Activated CD4-positive, alpha-beta T cell treated with anti-CD3 and anti-CD28 coated beads for 24 hours (primary cell): ENCODE results near the gene C6orf15.
A peak's percentile ranks its signal among the peaks of the same experiment; 100 is the strongest.

ENCODE experiments used
- DNase-seq, 2 donors: peaks; one replicate each; pipeline ENCODE4 v3.0.0-alpha.2; 2020; ENCODE audit warnings: low read depth in 2 of 2

Gene C6orf15

GRCh38 chr6:31107052-31107451 is 5.3 kb downstream of the C6orf15 start:
- DNase-seq: no peak

- no peak for DNase-seq
Observed at GRCh38 chr6:31103136-31103535, 9.2 kb downstream of the C6orf15 start.

- DNase-seq: no peak
Observed at GRCh38 chr6:31098449-31098938, 13.9 kb downstream of the C6orf15 start.

- DNase-seq: no peak
Observed at GRCh38 chr6:31096656-31097055, 15.7 kb downstream of the C6orf15 start.

- DNase-seq: no peak
Observed at GRCh38 chr6:31096215-31096614, 16.2 kb downstream of the C6orf15 start.

- peak in 1 of 2 donors; percentile 9 for DNase-seq
Observed at GRCh38 chr6:31094389-31094881, 17.9 kb downstream of the C6orf15 start.

GRCh38 chr6:31092769-31093505 is 19.4 kb downstream of the C6orf15 start:
- DNase-seq: no peak

- DNase-seq: no peak
Observed at GRCh38 chr6:31092238-31092637, 20.1 kb downstream of the C6orf15 start.

- no peak for DNase-seq
Observed at GRCh38 chr6:31091680-31092079, 20.7 kb downstream of the C6orf15 start.

GRCh38 chr6:31090973-31091364 is 21.4 kb downstream of the C6orf15 start:
- no peak for DNase-seq

- DNase-seq: no peak
Observed at GRCh38 chr6:31090275-31090972, 22.0 kb downstream of the C6orf15 start.

GRCh38 chr6:31087494-31088089 is 24.8 kb downstream of the C6orf15 start:
- DNase-seq: peak; percentile 92 to 93

- DNase-seq: no peak
Observed at GRCh38 chr6:31086788-31087440, 25.5 kb downstream of the C6orf15 start.

GRCh38 chr6:31083742-31084354 is 28.5 kb downstream of the C6orf15 start:
- peak in 1 of 2 donors; percentile 31 for DNase-seq

- DNase-seq: no peak
Observed at GRCh38 chr6:31081872-31082271, 30.5 kb downstream of the C6orf15 start.

- DNase-seq: peak; percentile 51 to 74
Observed at GRCh38 chr6:31079656-31080261, 32.6 kb downstream of the C6orf15 start.

- no peak for DNase-seq
Observed at GRCh38 chr6:31076611-31077010, 35.8 kb downstream of the C6orf15 start.

GRCh38 chr6:31075528-31075927 is 36.8 kb downstream of the C6orf15 start:
- no peak for DNase-seq

- no peak for DNase-seq
Observed at GRCh38 chr6:31074401-31074800, 38.0 kb downstream of the C6orf15 start.

GRCh38 chr6:31070711-31071197 is 41.6 kb downstream of the C6orf15 start:
- DNase-seq: no peak
